SJSA1 (cell line): Measurements from ENCODE around the gene DMRTC1. TPM values are rescaled to one million over a fixed set of nuclear protein-coding genes. Genes with fewer than 3 reads are reported as not detected.
"Not testable (repeated sequence)": the region's sequence is repeated elsewhere in the genome, so short reads cannot be mapped to it uniquely, and the experiment has no call there.

Experiments used
- DNase-seq, 2 experiments: peaks; one replicate each; pipeline ENCODE4 v3.0.0-alpha.2; 2015 to 2020; ENCODE audit warnings: low spot score in 2 of 2, low read depth in 1 of 2
- H3K27ac ChIP-seq: fragments of 250-450 bp; sonication (Bioruptor Pico); 2 replicates; pipeline ENCODE4 v1.5.1; 2020; ENCODE audit warnings: mild to moderate bottlenecking, moderate library complexity
- H3K27me3 ChIP-seq: fragments of 250-450 bp; sonication (Bioruptor Pico); replicated peaks from 2 replicates; pipeline ENCODE4 v1.5.1; 2020; ENCODE audit warnings: mild to moderate bottlenecking, moderate library complexity
- H3K36me3 ChIP-seq: fragments of 250-450 bp; sonication (Bioruptor Pico); 2 replicates; pipeline ENCODE4 v1.5.1; 2020; ENCODE audit warnings: mild to moderate bottlenecking
- H3K4me1 ChIP-seq: fragments of 250-450 bp; sonication (Bioruptor Pico); replicated peaks from 2 replicates; pipeline ENCODE4 v1.6.1; 2021; ENCODE audit warnings: mild to moderate bottlenecking
- H3K4me3 ChIP-seq: fragments of 250-450 bp; sonication (Bioruptor Pico); 2 replicates; pipeline ENCODE4 v1.5.1; 2020; ENCODE audit warnings: mild to moderate bottlenecking
- H3K9me3 ChIP-seq: fragments of 250-450 bp; sonication (Bioruptor Pico); replicated peaks from 2 replicates; pipeline ENCODE4 v1.5.1; 2020; ENCODE audit warnings: mild to moderate bottlenecking
- total RNA-seq: library from RNA; depleted of rRNA; stranded (reverse); fragments of >200 nt; shearing (Covaris generic); gene quantifications from 2 replicates; pipeline ENCODE4 v1.2.3, GENCODE V29; 2014; rRNA removed

Gene DMRTC1
- total RNA-seq, 1 experiment from 2014 or later = not detected

DNA sequence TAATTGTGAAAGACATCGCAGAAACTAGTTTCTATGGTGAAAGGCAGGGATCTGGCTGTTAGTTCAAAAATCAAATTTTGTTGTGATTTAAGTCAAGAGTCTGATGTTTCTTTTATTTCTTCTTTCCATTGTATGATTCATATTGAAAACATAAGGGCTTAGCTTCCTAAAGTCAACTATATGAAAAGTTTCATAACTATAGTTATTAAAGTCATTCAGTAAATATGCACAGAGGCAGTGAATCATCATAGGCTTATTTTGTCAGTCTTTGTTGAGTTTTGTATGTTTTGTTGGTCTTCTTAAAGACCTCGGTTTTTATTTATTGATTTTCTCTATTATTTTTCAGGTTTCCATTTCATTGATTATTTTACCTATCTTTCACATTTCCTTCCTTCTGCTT is 60.7 kb downstream of the DMRTC1 start:
- not testable (repeated sequence) for H3K4me1 ChIP-seq, H3K27me3 ChIP-seq, H3K36me3 ChIP-seq, DNase-seq, H3K9me3 ChIP-seq, H3K27ac ChIP-seq, H3K4me3 ChIP-seq

DNA sequence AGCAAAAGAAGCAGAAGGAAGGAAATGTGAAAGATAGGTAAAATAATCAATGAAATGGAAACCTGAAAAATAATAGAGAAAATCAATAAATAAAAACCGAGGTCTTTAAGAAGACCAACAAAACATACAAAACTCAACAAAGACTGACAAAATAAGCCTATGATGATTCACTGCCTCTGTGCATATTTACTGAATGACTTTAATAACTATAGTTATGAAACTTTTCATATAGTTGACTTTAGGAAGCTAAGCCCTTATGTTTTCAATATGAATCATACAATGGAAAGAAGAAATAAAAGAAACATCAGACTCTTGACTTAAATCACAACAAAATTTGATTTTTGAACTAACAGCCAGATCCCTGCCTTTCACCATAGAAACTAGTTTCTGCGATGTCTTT is 106.1 kb downstream of the DMRTC1 start:
- not testable (repeated sequence) for H3K4me3 ChIP-seq, DNase-seq, H3K36me3 ChIP-seq, H3K4me1 ChIP-seq, H3K27me3 ChIP-seq, H3K27ac ChIP-seq, H3K9me3 ChIP-seq

DNA sequence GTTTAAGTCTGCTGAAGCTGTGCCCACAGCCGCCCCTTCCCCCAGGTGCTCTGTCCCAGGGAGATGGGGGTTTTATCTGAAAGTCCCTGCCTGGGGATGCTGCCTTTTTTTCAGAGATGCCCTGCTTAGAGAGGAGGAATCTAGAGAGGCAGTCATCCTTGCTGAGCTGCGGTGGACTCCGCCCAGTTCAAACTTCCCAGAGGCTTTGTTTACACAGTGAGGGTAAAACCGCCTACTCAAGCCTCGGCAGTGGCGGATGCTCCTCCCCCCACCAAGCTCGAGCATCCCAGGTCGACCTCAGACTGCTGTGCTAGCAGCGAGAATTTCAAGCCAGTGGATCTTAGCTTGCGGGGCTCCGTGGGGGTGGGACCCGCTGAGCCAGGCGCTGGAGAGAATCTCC is 112.9 kb downstream of the DMRTC1 start:
- H3K27ac ChIP-seq, H3K4me1 ChIP-seq, H3K4me3 ChIP-seq, H3K36me3 ChIP-seq, DNase-seq, H3K27me3 ChIP-seq, H3K9me3 ChIP-seq: not testable (repeated sequence)

Other genes starting within 250 kb of the DMRTC1 start
- gene PHKA1, start 229.5 kb downstream of the DMRTC1 start, total RNA-seq = 0.21 TPM in 1 of 2 replicates, not detected in the other
- gene DMRTC1B, start 166.9 kb downstream of the DMRTC1 start, total RNA-seq = not detected in 2 replicates
- gene FAM236B, start 161.2 kb downstream of the DMRTC1 start, total RNA-seq = not detected in 2 replicates
- gene FAM236D, start 135.6 kb downstream of the DMRTC1 start, total RNA-seq = not detected in 2 replicates
- gene FAM236C, start 31.2 kb downstream of the DMRTC1 start, total RNA-seq = not detected in 2 replicates
- gene FAM236A, start 5.6 kb downstream of the DMRTC1 start, total RNA-seq = not detected in 2 replicates
- gene PABPC1L2B, start 59.1 kb upstream of the DMRTC1 start, total RNA-seq = not detected in 2 replicates
- gene PABPC1L2A, start 135.7 kb upstream of the DMRTC1 start, total RNA-seq = not detected in 2 replicates